H1 (cell line): ENCODE measurements around the gene CSAG2. TPM values are rescaled to one million over a fixed set of nuclear protein-coding genes. Genes with fewer than 3 reads are reported as not detected.
"Not testable (repeated sequence)": the region's sequence is repeated elsewhere in the genome, so short reads cannot be mapped to it uniquely, and the experiment has no call there.

Experiments
- CTCF ChIA-PET: fragments of 300-600 bp; sonication (Branson Sonifier 250); formaldehyde crosslinking; loops from one replicate; lab custom pipeline; 2021; ENCODE audit not compliant: partially characterized antibody; lab: Charles Lee
- POLR2A ChIA-PET: fragments of 300-600 bp; sonication (Branson Sonifier 250); formaldehyde crosslinking; loops from one replicate; lab custom pipeline; 2021; ENCODE audit warnings: inconsistent platforms; ENCODE audit not compliant: partially characterized antibody; lab: Charles Lee
- DNase-seq, 2 experiments: peaks; one replicate each; pipeline versions ENCODE4 v3.0.0 to v3.0.0-alpha.2; 2010 to 2022; ENCODE audit warnings: low spot score in 2 of 2, low read depth in 1 of 2, mixed read lengths in 1 of 2
- FAIRE-seq: peaks from 2 replicates; lab custom pipeline; 2011; peaks lifted over from hg19 to GRCh38; lab: Jason Lieb, UNC
- H2AFZ ChIP-seq: 2 replicates; pipeline ENCODE4 v1.8.1; 2012; ENCODE audit warnings: low read length, inconsistent platforms
- H2AK5ac ChIP-seq: 2 replicates; pipeline ENCODE4 v1.6.1; 2013; ENCODE audit warnings: low read depth, low read length
- H2BK120ac ChIP-seq: replicated peaks from 2 replicates; pipeline ENCODE3; 2013; ENCODE audit warnings: low read depth, low read length, inconsistent platforms
- H2BK12ac ChIP-seq: 2 replicates; pipeline ENCODE4 v1.6.1; 2013; ENCODE audit warnings: low read depth, low read length
- H2BK15ac ChIP-seq: 2 replicates; pipeline ENCODE4 v1.6.1; 2013; ENCODE audit warnings: low read length
- H2BK20ac ChIP-seq: 2 replicates; pipeline ENCODE4 v1.6.1; 2013; ENCODE audit warnings: low read length
- H2BK5ac ChIP-seq: 2 replicates; pipeline ENCODE4 v1.6.1; 2013; ENCODE audit warnings: low read depth, low read length
- H3K14ac ChIP-seq: 2 replicates; pipeline ENCODE4 v1.6.1; 2013; ENCODE audit warnings: inconsistent platforms; ENCODE audit not compliant: insufficient read length
- H3K18ac ChIP-seq: 2 replicates; pipeline ENCODE4 v1.6.1; 2013; ENCODE audit warnings: low read length; ENCODE audit errors: extremely low read depth
- H3K23ac ChIP-seq: 2 replicates; pipeline ENCODE4 v1.6.1; 2013; ENCODE audit warnings: inconsistent platforms; ENCODE audit not compliant: insufficient read length
- H3K23me2 ChIP-seq: 2 replicates; pipeline ENCODE4 v1.6.1; 2013; ENCODE audit warnings: low read depth, low read length
- H3K27ac ChIP-seq: 2 replicates; pipeline ENCODE4 v1.6.1; 2011; ENCODE audit warnings: low read depth, low read length, inconsistent platforms
- H3K27me3 ChIP-seq, 4 experiments: replicated peaks in 1 of 4; 1 replicate in 1 of 4; 2 replicates in 3 of 4; pipeline versions ENCODE4 v1.6.1 to v1.8.1; 2011 to 2013; ENCODE audit warnings: low read length in 3 of 4, mild to moderate bottlenecking in 3 of 4, inconsistent platforms in 2 of 4, mixed read lengths in 2 of 4, moderate library complexity in 1 of 4; ENCODE audit not compliant: control insufficient read depth in 3 of 4, insufficient read depth in 3 of 4; ENCODE audit errors: extremely low read depth in 1 of 4
- H3K36me3 ChIP-seq, 4 experiments: 2 replicates each; pipeline versions ENCODE4 v1.6.1 to v1.8.1; 2011 to 2013; ENCODE audit warnings: mild to moderate bottlenecking in 4 of 4, low read length in 3 of 4, moderate library complexity in 2 of 4, control low read depth in 1 of 4, inconsistent platforms in 1 of 4; ENCODE audit not compliant: insufficient read depth in 4 of 4, control insufficient read depth in 2 of 4
- H3K4ac ChIP-seq: replicated peaks from 2 replicates; pipeline ENCODE3; 2013; ENCODE audit warnings: low read length, low read depth, mixed read lengths, inconsistent platforms; ENCODE audit not compliant: insufficient read length
- H3K4me1 ChIP-seq, 4 experiments: replicated peaks in 1 of 4; 1 replicate in 1 of 4; 2 replicates in 3 of 4; pipeline versions ENCODE4 v1.6.1 to v1.8.1; 2011 to 2013; ENCODE audit warnings: low read length in 3 of 4, inconsistent platforms in 2 of 4, mixed read lengths in 1 of 4; ENCODE audit not compliant: insufficient read depth in 4 of 4, control insufficient read depth in 3 of 4
- H3K4me2 ChIP-seq, 2 experiments: 2 replicates each; pipeline versions ENCODE4 v1.6.1 to v1.8.1; 2011 to 2013; ENCODE audit warnings: low read depth in 2 of 2, low read length in 2 of 2, control low read depth in 1 of 2, inconsistent platforms in 1 of 2, mild to moderate bottlenecking in 1 of 2; ENCODE audit not compliant: insufficient read depth in 1 of 2
- H3K4me3 ChIP-seq, 4 experiments: fragments of 200-600, 300-600 bp in 1 of 4; sonication (generic), shearing (Covaris generic), sonication (Bioruptor Twin) in 1 of 4; 2 replicates each; pipeline versions ENCODE4 v1.5.1 to v1.8.1; 2011 to 2016; ENCODE audit warnings: low read length in 4 of 4, low read depth in 3 of 4, control low read depth in 2 of 4, inconsistent platforms in 2 of 4, mild to moderate bottlenecking in 2 of 4, mixed read lengths in 1 of 4, moderate library complexity in 1 of 4; ENCODE audit not compliant: insufficient read depth in 2 of 4; ENCODE audit errors: extremely low read depth in 1 of 4
- H3K56ac ChIP-seq: replicated peaks from 2 replicates; pipeline ENCODE3; 2013; ENCODE audit warnings: low read depth, mild to moderate bottlenecking, mixed read lengths, low read length, inconsistent platforms; ENCODE audit not compliant: insufficient read length
- H3K79me1 ChIP-seq: 2 replicates; pipeline ENCODE4 v1.6.1; 2013; ENCODE audit warnings: low read depth, low read length, control low read depth
- H3K79me2 ChIP-seq, 2 experiments: 2 replicates each; pipeline versions ENCODE4 v1.6.1 to v1.8.1; 2012 to 2013; ENCODE audit warnings: low read length in 2 of 2, mild to moderate bottlenecking in 2 of 2, inconsistent platforms in 1 of 2; ENCODE audit not compliant: insufficient read depth in 2 of 2, control insufficient read depth in 1 of 2
- H3K9ac ChIP-seq, 4 experiments: replicated peaks in 1 of 4; 1 replicate in 1 of 4; 2 replicates in 3 of 4; pipeline versions ENCODE4 v1.6.1 to v1.8.1; 2011 to 2013; ENCODE audit warnings: low read depth in 3 of 4, low read length in 3 of 4, control low read depth in 2 of 4, mild to moderate bottlenecking in 2 of 4, moderate library complexity in 2 of 4, inconsistent platforms in 1 of 4; ENCODE audit errors: extremely low read depth in 1 of 4
- H3K9me3 ChIP-seq, 2 experiments: 2 replicates each; pipeline versions ENCODE4 v1.6.1 to v1.8.1; 2012 to 2013; ENCODE audit warnings: mild to moderate bottlenecking in 2 of 2, moderate library complexity in 2 of 2, control low read depth in 1 of 2, inconsistent platforms in 1 of 2, low read depth in 1 of 2, low read length in 1 of 2, mixed read lengths in 1 of 2; ENCODE audit not compliant: insufficient read depth in 2 of 2
- H4K20me1 ChIP-seq, 2 experiments: replicated peaks in 1 of 2; 2 replicates each; pipeline versions ENCODE3 to v1.8.1; 2011 to 2013; ENCODE audit warnings: inconsistent platforms in 2 of 2, low read length in 2 of 2, mild to moderate bottlenecking in 1 of 2; ENCODE audit not compliant: insufficient read depth in 2 of 2, control insufficient read depth in 1 of 2
- H4K5ac ChIP-seq: 2 replicates; pipeline ENCODE4 v1.6.1; 2013; ENCODE audit warnings: low read length, low read depth, mixed read lengths, inconsistent platforms; ENCODE audit not compliant: insufficient read length
- H4K8ac ChIP-seq: 2 replicates; pipeline ENCODE4 v1.8.0; 2013; ENCODE audit warnings: mild to moderate bottlenecking, moderate library complexity, low read length, inconsistent platforms; ENCODE audit not compliant: insufficient read depth; ENCODE audit errors: extremely low read depth
- H4K91ac ChIP-seq: replicated peaks from 2 replicates; pipeline ENCODE3; 2013; ENCODE audit warnings: low read length, mixed read lengths, inconsistent platforms; ENCODE audit not compliant: insufficient read length
- WGBS, 2 experiments: shearing (Covaris generic) in 1 of 2; methylation state at CpG; one replicate each; pipeline versions ENCODE4 v1.1.6 to v1.1.7; 2013 to 2015; ENCODE audit warnings: low lambda C conversion rate in 2 of 2, mixed read lengths in 2 of 2, inconsistent platforms in 1 of 2, low coverage in 1 of 2, missing lambda C conversion rate in 1 of 2; ENCODE audit not compliant: insufficient replicate concordance in 2 of 2, insufficient coverage in 1 of 2, insufficient read length in 1 of 2; ENCODE audit errors: extremely low coverage in 1 of 2, missing lambda C conversion rate in 1 of 2; 5-methylcytosine and 5-hydroxymethylcytosine counted together
- polyA plus RNA-seq, 7 experiments: library from polyadenylated mRNA; depleted of rRNA in 3 of 7; stranded (reverse) in 5 of 7; unstranded in 2 of 7; fragments of >200 nt in 5 of 7; fragments of 200-250 nt in 2 of 7; gene quantifications; 1 replicate in 5 of 7; 2 replicates in 1 of 7; 4 replicates in 1 of 7; pipeline versions ENCODE4 v1.2.1 to v1.2.3, GENCODE V29; 2011 to 2013; ENCODE audit warnings: missing spikeins in 2 of 7, mixed read lengths in 2 of 7
- total RNA-seq: library from RNA; stranded (reverse); fragmentation: NEBNext Ultra II Directional; extraction: Animal tissue kit (Norgen Biotek cat#: 25700); gene quantifications from 2 replicates; pipeline ENCODE4 v1.2.1, GENCODE V29; 2021

The CSAG2 gene
- total and polyA plus RNA-seq, 2 of the 8 experiments (the other 6 are each of a cell fraction or from before 2014, with no cell fraction given), result 0.39 TPM; not detected in 1

DNA sequence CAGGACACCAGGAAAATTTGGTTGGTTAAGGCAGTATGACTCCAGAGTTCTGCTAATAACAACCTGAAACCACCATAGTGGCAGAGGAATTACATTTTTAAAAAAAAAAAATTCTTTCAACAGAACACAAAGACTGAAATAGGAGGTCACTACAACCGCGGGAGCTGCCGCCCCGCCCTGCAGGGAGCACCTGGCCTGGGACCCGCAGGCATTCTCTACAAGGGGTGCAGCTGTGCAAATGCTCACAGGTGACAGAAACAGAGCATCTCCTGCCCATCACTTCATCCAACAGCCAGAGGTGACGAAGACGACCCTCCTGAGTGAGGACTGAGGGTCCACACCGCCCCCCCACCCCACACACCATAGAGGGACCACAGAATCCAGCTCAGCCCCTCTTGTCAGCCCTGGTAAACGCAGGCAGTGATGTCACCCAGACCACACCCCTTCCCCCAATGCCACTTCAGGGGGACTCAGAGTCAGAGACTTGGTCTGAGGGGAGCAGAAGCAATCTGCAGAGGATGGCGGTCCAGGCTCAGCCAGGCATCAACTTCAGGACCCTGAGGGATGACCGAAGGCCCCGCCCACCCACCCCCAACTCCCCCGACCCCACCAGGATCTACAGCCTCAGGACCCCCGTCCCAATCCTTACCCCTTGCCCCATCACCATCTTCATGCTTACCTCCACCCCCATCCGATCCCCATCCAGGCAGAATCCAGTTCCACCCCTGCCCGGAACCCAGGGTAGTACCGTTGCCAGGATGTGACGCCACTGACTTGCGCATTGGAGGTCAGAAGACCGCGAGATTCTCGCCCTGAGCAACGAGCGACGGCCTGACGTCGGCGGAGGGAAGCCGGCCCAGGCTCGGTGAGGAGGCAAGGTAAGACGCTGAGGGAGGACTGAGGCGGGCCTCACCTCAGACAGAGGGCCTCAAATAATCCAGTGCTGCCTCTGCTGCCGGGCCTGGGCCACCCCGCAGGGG, 10.8 kb downstream of the CSAG2 start, which contains the start of gene MAGEA3:
MAGEA3 (plus strand) TSS at position 843 of the 980 bp plus-strand sequence. CDS start 2,039 bp downstream, outside the sequence.
- no CpG with 5 or more reads among the region's 34 CpGs for WGBS, 2 experiments
- DNase-seq, result not testable (repeated sequence)

More for the DNA sequence above, 10.8 kb downstream of the CSAG2 start, which contains the start of gene MAGEA3:
- H2BK20ac ChIP-seq, H3K56ac ChIP-seq, H3K18ac ChIP-seq, H2AK5ac ChIP-seq, H3K4ac ChIP-seq, H2BK12ac ChIP-seq, H3K9me3 ChIP-seq, POLR2A ChIA-PET, H2BK5ac ChIP-seq, H4K5ac ChIP-seq, H3K4me3 ChIP-seq, H2AFZ ChIP-seq, H3K23me2 ChIP-seq, H3K23ac ChIP-seq, H3K4me2 ChIP-seq, H3K14ac ChIP-seq, H2BK120ac ChIP-seq, H3K36me3 ChIP-seq, H3K27me3 ChIP-seq, H3K9ac ChIP-seq, H3K79me1 ChIP-seq, H4K8ac ChIP-seq, H2BK15ac ChIP-seq, FAIRE-seq, CTCF ChIA-PET, H3K27ac ChIP-seq, H3K79me2 ChIP-seq, H3K4me1 ChIP-seq, H4K20me1 ChIP-seq, H4K91ac ChIP-seq: not testable (repeated sequence)
